ENCODE data around the gene TACR1.
"Not testable (repeated sequence)": the region's sequence is repeated elsewhere in the genome, so short reads cannot be mapped to it uniquely, and the experiment has no call there.

- TF ChIP-seq CTCF (IDR thresholded peaks at IDR 0.05); POLR2A (IDR thresholded peaks at IDR 0.05; ENCODE audit: low read depth); EP300 (IDR thresholded peaks at IDR 0.05): not testable (repeated sequence)
Measured at GRCh38 chr2:75219213-75219612, 19.9 kb upstream of the TACR1 start.
